BE2C (cell line): ENCODE results near the gene TAOK2.

Experiments used
- DNase-seq: peaks from one replicate; pipeline ENCODE4 v3.0.0-alpha.2; 2020
- H3K27me3 ChIP-seq: fragments of 250-450 bp; sonication (Bioruptor Pico); 2 replicates; pipeline ENCODE4 v1.5.1; 2020; ENCODE audit warnings: mild to moderate bottlenecking
- H3K36me3 ChIP-seq: fragments of 250-450 bp; sonication (Bioruptor Pico); 2 replicates; pipeline ENCODE4 v1.5.1; 2020; ENCODE audit warnings: mild to moderate bottlenecking
- H3K4me1 ChIP-seq: fragments of 250-450 bp; sonication (Bioruptor Pico); 2 replicates; pipeline ENCODE4 v1.5.1; 2020
- H3K4me3 ChIP-seq: 2 replicates; pipeline ENCODE4 v1.5.1; 2011; ENCODE audit warnings: low read depth, low read length
- H3K9me3 ChIP-seq: fragments of 250-450 bp; sonication (Bioruptor Pico); 2 replicates; pipeline ENCODE4 v1.5.1; 2020
- TF ChIP-seq, protein P1 (sequence below): IDR thresholded peaks from 2 replicates; pipeline ENCODE4 v1.5.1; 2012; ENCODE audit warnings: mild to moderate bottlenecking, low read depth, low read length

TAOK2 gene

DNA sequence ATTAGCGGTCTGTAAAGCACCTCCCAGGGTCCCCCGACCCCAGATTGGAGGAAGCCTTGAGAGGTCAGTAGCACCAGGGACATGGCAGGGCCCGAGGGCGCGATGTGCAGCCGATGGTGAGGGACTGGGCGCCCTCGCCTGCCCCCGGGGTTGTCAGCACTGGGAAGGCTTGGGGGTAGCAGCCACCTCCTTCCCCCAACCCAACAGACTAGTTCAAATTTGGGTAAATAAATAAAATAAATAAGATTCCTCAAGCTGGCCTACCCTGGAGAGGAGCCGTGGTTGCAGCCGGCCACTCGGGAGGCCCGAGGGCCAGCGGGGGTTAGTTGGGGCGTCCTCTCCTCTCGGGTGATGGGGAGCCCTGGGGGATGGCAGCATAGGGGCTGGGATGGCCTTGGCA is 50.8 kb downstream of the TAOK2 start:
- Histone ChIP-seq H3K4me1 (no peaks in the 10 kb centered on the region), H3K9me3 (no peaks in the 10 kb centered on the region), H3K36me3 (no peaks in the 10 kb centered on the region), H3K4me3 (no peak overlapping the region), H3K27me3 (no peaks in the 10 kb centered on the region)
- TF ChIP-seq, protein P1, sequence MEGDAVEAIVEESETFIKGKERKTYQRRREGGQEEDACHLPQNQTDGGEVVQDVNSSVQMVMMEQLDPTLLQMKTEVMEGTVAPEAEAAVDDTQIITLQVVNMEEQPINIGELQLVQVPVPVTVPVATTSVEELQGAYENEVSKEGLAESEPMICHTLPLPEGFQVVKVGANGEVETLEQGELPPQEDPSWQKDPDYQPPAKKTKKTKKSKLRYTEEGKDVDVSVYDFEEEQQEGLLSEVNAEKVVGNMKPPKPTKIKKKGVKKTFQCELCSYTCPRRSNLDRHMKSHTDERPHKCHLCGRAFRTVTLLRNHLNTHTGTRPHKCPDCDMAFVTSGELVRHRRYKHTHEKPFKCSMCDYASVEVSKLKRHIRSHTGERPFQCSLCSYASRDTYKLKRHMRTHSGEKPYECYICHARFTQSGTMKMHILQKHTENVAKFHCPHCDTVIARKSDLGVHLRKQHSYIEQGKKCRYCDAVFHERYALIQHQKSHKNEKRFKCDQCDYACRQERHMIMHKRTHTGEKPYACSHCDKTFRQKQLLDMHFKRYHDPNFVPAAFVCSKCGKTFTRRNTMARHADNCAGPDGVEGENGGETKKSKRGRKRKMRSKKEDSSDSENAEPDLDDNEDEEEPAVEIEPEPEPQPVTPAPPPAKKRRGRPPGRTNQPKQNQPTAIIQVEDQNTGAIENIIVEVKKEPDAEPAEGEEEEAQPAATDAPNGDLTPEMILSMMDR: no peak
- DNase-seq: no peak

DNA sequence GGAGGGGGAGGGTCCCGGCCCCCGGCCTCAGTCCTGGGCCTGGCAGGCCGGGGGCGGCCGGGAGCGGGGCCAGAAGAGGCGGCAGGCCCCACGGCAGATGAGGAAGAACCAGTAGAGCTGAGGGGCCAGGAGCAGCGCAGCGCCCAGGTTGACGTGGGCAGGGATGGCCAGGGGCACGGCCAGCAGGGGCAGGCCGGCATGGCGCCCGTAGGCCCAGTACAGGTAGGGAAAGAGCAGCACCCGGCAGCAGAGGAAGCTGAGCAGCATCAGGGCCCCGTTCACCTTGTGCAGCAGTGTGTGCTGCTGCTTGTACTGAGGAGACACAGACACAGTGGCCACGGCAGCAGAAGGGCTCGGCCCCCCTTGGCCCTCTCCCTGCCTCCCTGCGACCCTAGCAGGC is 51.5 kb downstream of the TAOK2 start:
- H3K27me3 ChIP-seq: no peaks in the 10 kb centered on the region
- H3K4me3 ChIP-seq: no peak overlapping the region
- TF ChIP-seq, protein P1: no peak
- no peak for DNase-seq
- H3K4me1 ChIP-seq: no peaks in the 10 kb centered on the region; the same call in 1 of the 2 replicates
- no peaks in the 10 kb centered on the region for H3K36me3 ChIP-seq
- H3K9me3 ChIP-seq: no peaks in the 10 kb centered on the region

DNA sequence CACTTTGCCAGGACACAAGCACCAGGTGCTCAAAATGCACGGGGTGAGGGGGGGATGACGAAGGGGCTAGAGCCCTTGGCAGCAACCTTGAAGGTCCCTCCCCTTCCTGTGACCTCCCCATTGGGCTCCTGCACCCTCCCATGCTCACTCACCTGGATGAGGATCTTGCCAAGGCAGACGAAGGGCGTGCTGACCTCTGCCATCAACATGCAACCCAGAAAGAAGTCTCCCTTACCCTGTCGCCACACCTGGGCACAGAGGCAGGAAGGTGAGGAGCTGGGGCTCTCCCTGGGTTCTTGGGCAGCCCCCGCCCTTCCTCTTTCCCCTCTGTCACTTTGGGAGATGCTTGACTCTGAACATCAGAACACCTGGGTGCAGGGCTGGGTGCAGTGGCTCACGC is 51.9 kb downstream of the TAOK2 start:
- Histone ChIP-seq H3K9me3 (no peaks in the 10 kb centered on the region), H3K4me1 (no peaks in the 10 kb centered on the region; the same call in 1 of the 2 replicates), H3K27me3 (no peaks in the 10 kb centered on the region), H3K4me3 (no peak overlapping the region), H3K36me3 (no peaks in the 10 kb centered on the region)
- TF ChIP-seq, protein P1: no peak
- DNase-seq: no peak

DNA sequence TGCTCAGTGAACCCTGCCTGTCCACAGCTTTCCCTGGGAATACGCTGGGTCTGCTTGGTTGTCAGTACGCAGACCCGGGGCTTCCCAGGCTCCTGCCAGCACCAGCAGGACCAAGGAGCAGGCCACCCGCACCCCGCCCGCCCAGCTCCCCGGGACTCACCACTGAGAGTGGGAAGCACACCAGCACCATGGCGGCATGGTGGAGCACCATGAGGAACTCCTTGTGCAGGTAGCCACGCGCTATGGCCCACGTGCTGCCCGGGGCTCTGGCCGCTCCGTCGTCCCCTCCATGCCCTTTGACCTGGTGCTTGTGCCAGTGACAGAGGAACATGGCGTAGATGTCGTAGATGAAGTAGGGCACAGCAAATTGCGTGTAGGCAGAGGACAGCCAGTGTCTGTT is 52.8 kb downstream of the TAOK2 start:
- no peaks in the 10 kb centered on the region for H3K27me3 ChIP-seq
- DNase-seq: no peak
- no peaks in the 10 kb centered on the region for H3K9me3 ChIP-seq
- H3K36me3 ChIP-seq: no peaks in the 10 kb centered on the region
- TF ChIP-seq, protein P1: no peak
- H3K4me1 ChIP-seq: peaks cover under 1% of the 10 kb centered on the region
- H3K4me3 ChIP-seq: no peak overlapping the region

DNA sequence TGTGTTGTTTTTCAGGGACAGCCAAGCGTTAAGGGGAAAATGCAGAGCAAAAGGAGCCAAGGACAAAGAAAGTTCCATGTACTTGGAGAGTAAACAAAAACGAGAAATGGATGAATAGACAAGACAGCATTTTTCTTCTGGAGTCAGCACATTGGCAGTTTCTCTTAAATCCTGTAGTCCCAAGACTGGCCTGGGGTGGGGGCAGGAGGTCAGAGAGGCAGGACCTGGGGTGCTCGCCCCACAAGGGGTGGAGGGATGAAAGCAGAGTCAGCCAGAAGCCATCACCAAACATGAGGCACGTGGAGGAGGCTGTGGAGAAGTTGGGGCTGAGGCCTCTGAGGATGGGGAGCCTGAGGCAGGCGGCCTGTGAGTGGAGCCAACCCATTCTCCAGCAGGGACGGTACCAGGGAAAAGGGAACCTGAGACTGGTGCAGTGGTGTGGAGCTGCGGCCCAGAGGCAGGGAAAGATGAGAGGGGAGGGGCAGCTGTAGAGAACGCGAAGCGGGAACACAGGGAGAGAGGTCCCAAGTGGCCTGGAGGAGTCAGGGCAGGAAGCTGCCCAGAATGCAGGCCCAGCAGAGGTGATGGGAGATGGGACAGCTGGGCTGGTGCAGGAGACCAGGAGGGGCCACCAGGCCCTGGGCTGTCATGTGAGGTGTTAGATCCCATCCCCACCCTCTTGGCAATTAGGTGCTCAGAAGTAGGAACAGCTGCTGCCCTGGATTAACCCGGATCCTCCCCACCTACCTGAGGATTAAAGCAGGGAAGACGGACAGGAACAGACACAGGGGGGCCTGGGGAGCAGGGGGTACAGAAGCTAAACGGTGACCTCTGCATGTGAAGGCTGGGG is 54.1 kb downstream of the TAOK2 start:
- Histone ChIP-seq H3K4me1 (peaks cover 7% of the 10 kb centered on the region), H3K27me3 (no peaks in the 10 kb centered on the region), H3K4me3 (no peak overlapping the region), H3K9me3 (no peaks in the 10 kb centered on the region), H3K36me3 (no peaks in the 10 kb centered on the region)
- TF ChIP-seq, protein P1: no peak
- DNase-seq: peak; percentile 49

DNA sequence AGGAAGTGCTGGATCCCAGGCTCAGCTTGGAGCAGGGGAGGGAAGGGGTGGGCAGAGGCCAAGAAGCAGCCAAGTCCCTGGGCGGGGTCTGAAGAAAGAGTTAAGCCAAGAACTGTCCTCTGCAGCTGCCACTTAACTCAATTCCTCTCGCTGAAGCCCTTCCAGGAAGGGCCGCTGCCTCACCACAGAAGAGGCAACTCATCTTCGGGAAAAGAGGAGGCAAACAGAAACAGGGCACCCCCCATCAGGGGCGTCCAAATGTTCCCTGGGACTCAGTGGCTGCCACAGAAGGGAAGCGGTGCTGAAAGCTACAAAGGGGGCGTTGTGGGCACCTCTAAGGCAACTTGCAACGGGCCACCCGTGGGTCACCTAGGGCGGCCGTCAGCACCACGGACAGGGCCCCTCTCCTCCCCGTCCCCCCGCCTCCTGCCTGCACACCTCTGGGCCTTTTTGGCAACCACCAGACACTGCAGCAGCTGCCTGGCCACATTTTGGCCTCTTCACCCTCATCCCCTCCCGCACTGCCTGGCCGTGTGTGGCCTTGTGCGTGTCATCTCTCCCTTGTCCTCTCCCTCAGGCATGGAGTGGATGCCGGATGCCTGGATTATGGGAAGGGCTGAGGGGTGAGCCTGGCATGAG is 54.9 kb downstream of the TAOK2 start:
- Histone ChIP-seq H3K4me3 (no peak overlapping the region), H3K9me3 (no peaks in the 10 kb centered on the region), H3K4me1 (peaks cover 7% of the 10 kb centered on the region), H3K27me3 (no peaks in the 10 kb centered on the region), H3K36me3 (no peaks in the 10 kb centered on the region)
- DNase-seq: no peak
- TF ChIP-seq, protein P1: no peak
